HG03520 (cell line): ENCODE data around the gene PLA2R1.

Experiments
- ATAC-seq: cut with Tn5 transposase; IDR thresholded peaks from one replicate; pipeline ENCODE4 v1.9.1; 2021; ENCODE audit warnings: mild to moderate bottlenecking, moderate library complexity; ENCODE audit not compliant: unreplicated experiment

The PLA2R1 gene

DNA sequence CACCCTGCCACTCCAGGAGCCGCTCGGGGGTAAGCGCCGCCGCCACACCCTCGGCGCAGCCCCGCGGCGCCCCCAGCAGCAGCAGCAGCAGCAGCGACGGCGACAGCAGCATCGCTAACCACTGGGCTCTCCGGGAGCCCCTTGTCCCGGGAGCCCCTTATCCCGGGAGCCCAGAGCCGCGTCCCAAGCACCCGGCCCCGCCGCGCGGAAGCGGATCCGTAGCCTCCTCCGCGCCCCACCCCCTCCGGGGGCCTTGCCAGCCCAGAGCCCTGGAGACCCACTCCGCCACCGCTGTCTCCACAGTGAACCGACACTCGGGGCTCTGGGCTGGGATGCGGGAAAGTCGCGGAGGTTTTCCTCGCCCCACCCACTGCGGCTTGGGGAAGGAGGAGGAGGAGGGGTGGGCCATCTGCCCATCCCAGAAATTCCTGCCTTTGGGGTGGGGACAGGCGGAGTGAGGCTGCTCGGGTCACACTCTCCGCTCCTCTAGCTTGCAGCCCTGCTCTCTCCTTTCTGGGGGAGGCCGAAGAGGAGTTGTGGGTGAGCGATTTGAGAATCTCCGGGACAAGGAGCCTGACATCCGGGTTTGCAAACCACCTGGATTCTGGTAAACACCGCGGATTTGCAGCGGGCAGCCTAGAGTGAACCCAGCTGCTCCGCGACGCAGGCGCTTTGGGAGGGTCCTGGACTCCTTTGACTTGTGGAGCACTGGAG, at the start of gene PLA2R1:
Gene PLA2R1 (minus strand): TSS at position 324 of the 714 bp plus-strand sequence. CDS start 212 bp downstream, at position 112.
- ATAC-seq: no peak

- no peak for ATAC-seq
Observed at GRCh38 chr2:160110674-160111239, 48.3 kb upstream of the PLA2R1 start.

DNA sequence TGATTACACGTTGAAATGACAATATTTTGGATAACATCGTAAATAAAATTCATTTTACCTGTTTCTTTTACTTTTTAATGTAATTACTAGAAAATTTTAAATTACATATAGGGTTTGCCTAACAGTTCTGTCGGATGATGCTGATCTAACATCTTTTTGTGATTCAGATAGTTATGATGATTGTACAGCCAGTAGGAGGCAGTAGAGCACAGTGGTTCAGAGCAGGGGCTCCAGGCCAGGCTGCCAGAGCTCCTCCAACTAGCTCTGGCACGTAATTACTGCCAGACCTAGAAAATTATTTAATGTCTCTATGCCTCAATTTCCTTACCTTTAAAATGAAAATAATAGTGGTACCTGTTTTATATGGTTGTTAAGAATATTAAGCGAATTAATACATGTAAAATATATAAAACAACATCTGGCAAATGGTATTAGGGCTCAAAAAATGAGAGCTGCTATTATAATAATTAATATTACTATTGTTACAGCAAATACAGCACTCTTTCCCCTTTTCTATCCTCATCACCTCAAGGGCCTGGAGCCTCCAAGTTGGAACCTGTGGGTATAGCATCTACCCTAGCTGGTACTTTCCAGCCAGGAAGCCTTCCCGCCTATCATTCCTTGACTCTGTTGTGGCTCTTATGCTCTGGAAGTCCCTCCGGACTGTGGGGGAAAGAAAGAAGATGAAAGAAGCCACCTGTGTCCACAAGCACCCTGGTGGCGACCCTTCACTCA, 47.7 kb upstream of the PLA2R1 start:
- no peak for ATAC-seq

- ATAC-seq: no peak
Observed at GRCh38 chr2:160109243-160109642, 46.8 kb upstream of the PLA2R1 start.

DNA sequence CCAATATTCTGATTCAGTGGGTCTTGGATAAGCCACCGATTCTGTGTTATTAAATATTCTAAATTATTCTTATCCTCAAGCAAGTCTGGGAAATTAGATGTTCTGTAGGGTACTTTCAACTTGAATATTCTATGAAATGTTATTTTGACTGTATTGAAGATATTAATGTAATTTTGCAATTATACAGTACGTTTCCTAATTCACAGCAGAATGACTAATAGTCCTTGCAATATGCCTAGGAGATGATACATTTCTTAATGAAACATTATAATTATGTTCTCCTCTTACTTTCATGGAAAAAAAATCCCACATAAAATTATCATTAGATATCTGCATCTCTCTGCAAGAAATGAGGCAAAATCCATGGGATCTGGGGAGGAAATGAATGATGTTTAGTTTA, 46.2 kb upstream of the PLA2R1 start:
- ATAC-seq: no peak

- ATAC-seq: no peak
Observed at GRCh38 chr2:160105366-160105765, 43.0 kb upstream of the PLA2R1 start.

GRCh38 chr2:160104115-160104514, 41.7 kb upstream of the PLA2R1 start:
- no peak for ATAC-seq

DNA sequence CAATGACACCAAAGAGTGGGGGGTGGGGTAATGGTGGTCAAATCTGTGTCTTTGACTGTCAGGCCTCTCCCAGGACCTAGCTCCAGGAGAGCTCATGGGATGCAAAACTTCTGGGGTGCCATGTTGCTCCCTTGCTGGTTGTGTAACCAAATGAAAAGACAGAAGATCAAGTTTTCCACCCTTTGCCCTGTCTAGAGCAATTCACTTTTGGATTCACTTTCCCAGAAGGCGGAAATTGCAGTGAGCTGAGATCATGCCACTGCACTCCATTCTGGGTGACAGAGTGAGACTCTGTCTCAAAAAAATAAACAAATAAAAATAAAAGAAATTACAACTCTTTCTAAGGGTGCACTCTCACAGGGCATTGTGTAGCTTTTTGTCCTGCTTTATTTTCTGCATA, 34.9 kb upstream of the PLA2R1 start:
- no peak for ATAC-seq

GRCh38 chr2:160096409-160096808, 34.0 kb upstream of the PLA2R1 start:
- ATAC-seq: no peak

GRCh38 chr2:160092445-160092844, 30.0 kb upstream of the PLA2R1 start:
- no peak for ATAC-seq

- ATAC-seq: no peak
Observed at GRCh38 chr2:160091381-160091780, 29.0 kb upstream of the PLA2R1 start.

- ATAC-seq: no peak
Observed at GRCh38 chr2:160087854-160088745, 25.7 kb upstream of the PLA2R1 start.

DNA sequence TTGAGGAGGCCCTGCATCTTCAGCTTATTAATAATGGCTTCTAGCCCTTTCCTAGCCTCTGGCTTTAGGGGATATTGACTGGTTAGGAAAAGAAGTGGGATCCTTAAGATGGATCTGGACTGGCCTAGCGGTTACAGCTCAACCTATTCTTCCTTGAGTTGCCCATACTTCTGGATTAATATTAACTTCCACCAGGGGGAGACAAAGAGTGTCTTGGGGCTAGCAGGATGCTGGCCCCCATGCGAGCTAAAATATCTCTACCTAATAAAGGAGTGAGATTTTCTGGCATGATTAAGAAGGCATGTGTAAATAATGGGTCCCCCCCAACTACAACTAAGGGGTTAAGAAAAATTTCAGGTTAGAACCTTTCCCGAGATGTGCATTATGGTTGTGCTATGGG, 23.2 kb upstream of the PLA2R1 start:
- ATAC-seq: no peak

DNA sequence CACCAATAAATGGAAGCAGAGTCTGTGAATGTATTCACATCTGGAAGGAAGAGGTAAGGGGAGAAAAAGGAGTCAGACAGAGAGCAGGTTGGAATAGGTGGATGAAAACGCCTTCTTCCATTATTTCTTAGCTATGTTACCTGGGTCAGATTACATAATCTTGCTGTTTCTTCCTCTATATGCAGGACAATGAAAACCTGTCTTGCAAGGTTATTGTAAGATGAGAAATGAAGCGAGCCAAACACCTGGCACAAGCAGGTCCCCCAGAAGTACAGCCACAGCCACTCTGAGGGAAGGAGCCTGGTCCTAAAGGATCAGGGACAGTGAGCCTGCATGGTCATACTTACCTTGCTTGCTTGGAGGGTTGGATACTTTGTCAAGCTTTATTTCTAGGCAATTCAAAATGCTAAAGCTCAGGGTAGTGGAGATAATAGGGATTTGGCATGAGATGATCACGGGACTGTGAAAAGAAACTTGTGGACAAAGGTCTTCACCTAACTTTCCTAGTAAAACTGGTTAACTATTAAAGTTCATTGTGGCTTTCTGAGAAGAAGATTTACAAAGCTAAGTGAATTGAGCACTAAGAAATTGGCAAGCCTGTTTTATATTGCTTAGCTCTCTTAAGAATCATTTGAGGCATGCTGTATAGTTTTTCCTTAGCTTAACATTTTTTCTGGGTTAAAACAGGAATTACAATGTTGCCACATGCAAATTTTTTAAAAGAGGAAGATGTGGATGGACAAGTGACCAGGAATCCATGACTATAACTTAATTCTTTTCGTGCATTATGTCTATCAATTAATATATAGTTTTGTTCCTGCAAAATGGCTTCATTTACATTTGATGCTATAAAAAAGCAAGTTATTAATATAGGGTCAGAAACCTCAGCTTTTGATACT, 15.7 kb upstream of the PLA2R1 start:
- no peak for ATAC-seq

DNA sequence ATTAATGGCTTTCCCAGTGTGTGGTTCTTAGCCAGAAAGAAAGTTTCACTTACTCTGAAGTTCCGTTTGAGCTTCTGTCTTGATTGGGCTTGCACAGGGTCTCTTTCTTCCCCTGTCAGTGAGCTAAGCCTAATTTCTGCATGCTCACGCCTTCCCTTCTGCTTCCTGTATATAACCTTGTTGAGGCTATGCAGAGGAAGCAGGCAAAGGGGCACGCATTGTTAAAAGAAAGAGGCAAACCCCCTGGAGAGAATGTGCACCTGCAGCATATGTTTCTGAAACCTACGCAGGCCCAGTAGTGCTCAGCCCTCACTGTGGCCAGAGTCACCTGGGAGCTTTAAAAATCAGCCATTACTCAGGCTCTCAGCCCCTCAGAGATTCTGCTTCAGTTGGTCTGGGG, 14.5 kb upstream of the PLA2R1 start:
- no peak for ATAC-seq

DNA sequence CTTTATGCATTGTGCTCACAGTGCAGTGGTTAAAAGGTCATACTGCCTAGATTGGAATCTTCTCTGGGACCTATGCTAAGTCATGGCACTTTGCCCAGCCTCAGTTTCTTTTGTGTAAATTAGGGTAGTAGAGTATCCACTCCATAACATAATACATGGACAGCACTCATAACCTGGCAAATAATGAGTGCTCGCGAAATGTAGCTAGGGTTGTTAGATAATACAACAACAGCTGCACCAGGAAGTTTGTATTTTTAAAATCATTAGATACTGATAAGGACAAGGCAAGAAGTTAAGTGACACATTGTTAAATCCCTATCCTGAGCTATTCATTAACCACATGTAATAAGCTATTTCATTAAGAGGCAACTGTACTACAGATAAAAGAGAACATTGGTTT, 13.8 kb upstream of the PLA2R1 start:
- ATAC-seq: no peak

- ATAC-seq: no peak
Observed at GRCh38 chr2:160075171-160075570, 12.8 kb upstream of the PLA2R1 start.

DNA sequence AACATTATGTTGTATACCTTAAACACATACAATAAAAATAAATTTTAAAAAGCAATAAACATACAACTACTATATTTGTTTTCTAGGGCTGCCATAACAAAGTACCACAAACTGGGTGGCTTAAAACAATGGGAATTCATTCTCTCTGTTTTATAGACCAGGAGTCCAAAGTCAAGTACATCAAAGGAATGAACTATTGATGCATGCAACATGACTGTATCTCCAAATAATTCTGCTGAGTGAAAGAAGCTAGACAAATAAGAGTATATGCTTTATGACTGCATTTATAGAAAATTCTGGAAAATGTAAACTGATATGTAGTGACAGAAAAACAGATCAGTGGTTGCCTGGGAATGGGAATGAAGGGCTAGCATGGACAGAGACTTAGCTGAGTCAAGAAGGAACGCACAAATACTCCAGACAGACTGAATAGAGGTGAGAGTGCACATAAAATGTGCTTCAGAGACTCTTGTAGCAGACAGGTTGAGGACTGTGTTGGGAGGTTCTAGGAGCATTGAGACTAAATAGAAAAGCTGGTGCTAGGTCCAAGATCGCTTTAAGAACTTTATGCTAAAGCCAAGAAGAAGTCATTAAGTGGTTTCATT, 11.0 kb upstream of the PLA2R1 start:
- no peak for ATAC-seq

GRCh38 chr2:160068906-160069305, 6.5 kb upstream of the PLA2R1 start:
- no peak for ATAC-seq

- no peak for ATAC-seq
Observed at GRCh38 chr2:160064916-160065315, 2.5 kb upstream of the PLA2R1 start.
